Spinal cord (tissue), 10 donors: ENCODE results near the gene MCF2L2. TPM values are rescaled to one million over a fixed set of nuclear protein-coding genes. Genes with fewer than 3 reads are reported as not detected.
"Not testable (repeated sequence)": the region's sequence is repeated elsewhere in the genome, so short reads cannot be mapped to it uniquely, and the experiment has no call there.

Experiments
- DNase-seq, 6 donors: peaks; one replicate each; pipeline versions ENCODE4 v3.0.0 to v3.0.0-alpha.2; 2013 to 2015; ENCODE audit warnings: low spot score in 6 of 6, low read depth in 4 of 6
- H3K27ac ChIP-seq: one replicate; pipeline ENCODE4 v1.5.1; 2013; ENCODE audit warnings: low read depth, low read length, control low read depth
- H3K27me3 ChIP-seq: one replicate; pipeline ENCODE4 v1.6.1; 2013; ENCODE audit warnings: low read length; ENCODE audit not compliant: control insufficient read depth, insufficient read depth
- H3K36me3 ChIP-seq: one replicate; pipeline ENCODE4 v1.6.1; 2013; ENCODE audit warnings: low read length; ENCODE audit not compliant: control insufficient read depth, insufficient read depth
- H3K4me1 ChIP-seq: one replicate; pipeline ENCODE4 v1.6.1; 2013; ENCODE audit warnings: low read length; ENCODE audit not compliant: control insufficient read depth, insufficient read depth
- H3K4me3 ChIP-seq: one replicate; pipeline ENCODE4 v1.5.1; 2013; ENCODE audit warnings: low read depth, low read length, control low read depth
- H3K9me3 ChIP-seq: one replicate; pipeline ENCODE4 v1.6.1; 2013; ENCODE audit warnings: low read length; ENCODE audit not compliant: control insufficient read depth, insufficient read depth
- WGBS: methylation state at CpG from one replicate; pipeline ENCODE4 v1.1.5; 2013; ENCODE audit warnings: missing lambda C conversion rate; ENCODE audit not compliant: insufficient coverage; 5-methylcytosine and 5-hydroxymethylcytosine counted together
- long read RNA-seq, 4 donors: transcript quantifications; one replicate each; lab custom pipeline, GENCODE V29; 2026
- polyA plus RNA-seq, 2 donors: library from polyadenylated mRNA; unstranded; fragments of 120-200 nt; gene quantifications; one replicate each; pipeline ENCODE4 v1.2.1, GENCODE V29; 2013; ENCODE audit not compliant: insufficient read length in 2 of 2
- total RNA-seq, 2 donors: library from RNA; depleted of rRNA in 1 of 2; stranded (reverse); fragments of 120-200 nt in 1 of 2; fragments of >200 nt in 1 of 2; gene quantifications; one replicate each; pipeline versions ENCODE4 v1.2.3 to v1.2.4, GENCODE V29; 2013 to 2014
- donor health status: healthy.

MCF2L2 gene
- total RNA-seq (10 to 100 TPM in 1 of 2 donors, 1 to 10 TPM in 1; 9.6 to 29.6 TPM), polyA plus RNA-seq (10 to 100 TPM; 18.4 to 19.2 TPM)
- long read RNA-seq, donor 1, partial matches to known transcripts: 0 of 3 reads
- long read RNA-seq, donor 1, other reads (novel, unspliced or antisense): 0 of 3 reads
- long read RNA-seq, donor 2, full-length matches to known transcripts: 2 of 2 reads
- long read RNA-seq, donor 2, partial matches to known transcripts: 0 of 2 reads
- long read RNA-seq, donor 2, other reads (novel, unspliced or antisense): 0 of 2 reads
- long read RNA-seq, donor 3, partial matches to known transcripts: 20 of 20 reads
- long read RNA-seq, donor 3, other reads (novel, unspliced or antisense): 0 of 20 reads
- long read RNA-seq, donor 4, partial matches to known transcripts: 11 of 11 reads
- long read RNA-seq, donor 4, other reads (novel, unspliced or antisense): 0 of 11 reads

- Histone ChIP-seq H3K36me3 (no peaks in the 10 kb centered on the region), H3K4me3 (peak within 1 kb of the TSS; percentile 62), H3K27me3 (peaks cover 16% of the 10 kb centered on the region), H3K4me1 (peaks cover 21% of the 10 kb centered on the region), H3K27ac (peak within 1 kb of the TSS; percentile 33), H3K9me3 (no peaks in the 10 kb centered on the region)
- WGBS: under 1% methylated on average over 68 of the region's 68 CpGs
- peak in 3 of 6 donors; percentile 13 to 84 (median 71) for DNase-seq
Measured at GRCh38 chr3:183428447-183429211, at the start of gene MCF2L2. TSS of gene MCF2L2 (minus strand) at chr3:183428619. CDS start at chr3:183427977, 642 bp downstream.

- Histone ChIP-seq H3K4me3 (no peak overlapping the region), H3K27me3 (no peaks in the 10 kb centered on the region), H3K9me3 (no peaks in the 10 kb centered on the region), H3K36me3 (no peaks in the 10 kb centered on the region), H3K4me1 (peaks cover 22% of the 10 kb centered on the region), H3K27ac (no peak overlapping the region)
- no peak for DNase-seq
- 68% methylated on average over 5 of the region's 8 CpGs for WGBS
Measured at GRCh38 chr3:183477801-183478456, 49.5 kb upstream of the MCF2L2 start.

- not testable (repeated sequence) for H3K27me3 ChIP-seq, H3K27ac ChIP-seq, H3K36me3 ChIP-seq, DNase-seq, H3K9me3 ChIP-seq, H3K4me3 ChIP-seq
- peaks cover 22% of the 10 kb centered on the region for H3K4me1 ChIP-seq
- no CpG with 5 or more reads among the region's 1 CpG for WGBS
Measured at GRCh38 chr3:183475764-183476162, 47.3 kb upstream of the MCF2L2 start.

GRCh38 chr3:183475016-183475763, 46.8 kb upstream of the MCF2L2 start:
- Histone ChIP-seq H3K36me3 (no peaks in the 10 kb centered on the region), H3K9me3 (no peaks in the 10 kb centered on the region), H3K4me3 (no peak overlapping the region), H3K27ac (no peak overlapping the region), H3K4me1 (peaks cover 20% of the 10 kb centered on the region), H3K27me3 (no peaks in the 10 kb centered on the region)
- no peak for DNase-seq
- WGBS: no CpG with 5 or more reads among the region's 3 CpGs

- no peak overlapping the region for H3K27ac ChIP-seq
- H3K4me1 ChIP-seq: peaks cover 12% of the 10 kb centered on the region
- 100% methylated on average over 2 of the region's 2 CpGs for WGBS
- no peaks in the 10 kb centered on the region for H3K36me3 ChIP-seq
- no peak for DNase-seq
- H3K9me3 ChIP-seq: no peaks in the 10 kb centered on the region
- H3K4me3 ChIP-seq: no peak overlapping the region
- H3K27me3 ChIP-seq: no peaks in the 10 kb centered on the region
Measured at GRCh38 chr3:183473969-183474368, 45.5 kb upstream of the MCF2L2 start.

GRCh38 chr3:183472155-183472554, 43.7 kb upstream of the MCF2L2 start:
- Histone ChIP-seq H3K27ac (no peak overlapping the region), H3K4me1 (peaks cover 3% of the 10 kb centered on the region), H3K9me3 (no peaks in the 10 kb centered on the region), H3K27me3 (no peaks in the 10 kb centered on the region), H3K36me3 (no peaks in the 10 kb centered on the region), H3K4me3 (no peak overlapping the region)
- no peak for DNase-seq
- WGBS: 50% methylated on average over 2 of the region's 6 CpGs

GRCh38 chr3:183468424-183468823, 40.0 kb upstream of the MCF2L2 start:
- DNase-seq: peak in 1 of 6 donors; percentile 45
- Histone ChIP-seq H3K36me3 (no peaks in the 10 kb centered on the region), H3K4me3 (no peak overlapping the region), H3K27me3 (no peaks in the 10 kb centered on the region), H3K27ac (no peak overlapping the region), H3K4me1 (peaks cover 3% of the 10 kb centered on the region), H3K9me3 (no peaks in the 10 kb centered on the region)
- WGBS: 100% methylated on average over 1 of the region's 1 CpG

- no peak for DNase-seq
- H3K4me1 ChIP-seq: peaks cover 3% of the 10 kb centered on the region
- H3K27ac ChIP-seq: no peak overlapping the region
- H3K9me3 ChIP-seq: no peaks in the 10 kb centered on the region
- no peaks in the 10 kb centered on the region for H3K27me3 ChIP-seq
- WGBS: 20% methylated on average over 1 of the region's 3 CpGs
- no peaks in the 10 kb centered on the region for H3K36me3 ChIP-seq
- no peak overlapping the region for H3K4me3 ChIP-seq
Measured at GRCh38 chr3:183466575-183466974, 38.2 kb upstream of the MCF2L2 start.

GRCh38 chr3:183465710-183466109, 37.3 kb upstream of the MCF2L2 start:
- WGBS: 90% methylated on average over 12 of the region's 13 CpGs

More at GRCh38 chr3:183465710-183466109, 37.3 kb upstream of the MCF2L2 start:
- H3K27ac ChIP-seq, DNase-seq, H3K4me3 ChIP-seq, H3K4me1 ChIP-seq, H3K9me3 ChIP-seq, H3K27me3 ChIP-seq, H3K36me3 ChIP-seq: not testable (repeated sequence)
